Neuronal stem cell (in vitro differentiated cells): ENCODE data around the gene C16orf78.

Source experiments
- DNase-seq: peaks from one replicate; pipeline ENCODE4 v3.0.0-alpha.2; 2013; ENCODE audit warnings: low spot score
- H2AFZ ChIP-seq: one replicate; pipeline ENCODE4 v1.6.1; 2013; ENCODE audit warnings: mild to moderate bottlenecking, low read length, inconsistent platforms
- H2AK5ac ChIP-seq: 2 replicates; pipeline ENCODE4 v1.6.1; 2013; ENCODE audit warnings: low read depth, mild to moderate bottlenecking, inconsistent platforms, low read length, moderate library complexity, mixed read lengths
- H2BK120ac ChIP-seq: 2 replicates; pipeline ENCODE4 v1.6.1; 2013; ENCODE audit warnings: low read depth, mild to moderate bottlenecking, inconsistent platforms, low read length, moderate library complexity, mixed read lengths
- H2BK12ac ChIP-seq: one replicate; pipeline ENCODE4 v1.6.1; 2013; ENCODE audit warnings: low read length, inconsistent platforms
- H2BK15ac ChIP-seq: 2 replicates; pipeline ENCODE4 v1.6.1; 2013; ENCODE audit warnings: mild to moderate bottlenecking, low read length, inconsistent platforms, mixed read lengths
- H2BK5ac ChIP-seq: one replicate; pipeline ENCODE4 v1.6.1; 2013; ENCODE audit warnings: inconsistent platforms, mild to moderate bottlenecking, low read length, moderate library complexity
- H3K14ac ChIP-seq: one replicate; pipeline ENCODE4 v1.6.1; 2013; ENCODE audit warnings: low read length, inconsistent platforms
- H3K18ac ChIP-seq: 2 replicates; pipeline ENCODE4 v1.6.1; 2013; ENCODE audit warnings: low read length, inconsistent platforms
- H3K23ac ChIP-seq: 2 replicates; pipeline ENCODE4 v1.6.1; 2013; ENCODE audit warnings: low read depth, mild to moderate bottlenecking, mixed read lengths, low read length, inconsistent platforms; ENCODE audit not compliant: poor library complexity
- H3K27ac ChIP-seq: replicated peaks from 3 replicates; pipeline ENCODE4 v1.5.1; 2013; ENCODE audit warnings: low read length, inconsistent platforms
- H3K27me3 ChIP-seq, 3 experiments: 2 replicates each; pipeline ENCODE4 v1.6.1; 2013; ENCODE audit warnings: low read length in 3 of 3, mild to moderate bottlenecking in 2 of 3, inconsistent platforms in 1 of 3, low read depth in 1 of 3, mixed read lengths in 1 of 3, moderate library complexity in 1 of 3; ENCODE audit not compliant: control insufficient read depth in 3 of 3, insufficient read depth in 3 of 3
- H3K36me3 ChIP-seq, 2 donors: replicated peaks in 1 of 2; 2 replicates each; pipeline ENCODE4 v1.6.1; 2013; ENCODE audit warnings: low read length in 2 of 2; ENCODE audit not compliant: control insufficient read depth in 2 of 2, insufficient read depth in 2 of 2
- H3K4ac ChIP-seq: 2 replicates; pipeline ENCODE4 v1.6.1; 2013; ENCODE audit warnings: inconsistent platforms, mild to moderate bottlenecking, low read length, moderate library complexity
- H3K4me1 ChIP-seq, 2 donors: 1 replicate in 1 of 2; 2 replicates in 1 of 2; pipeline ENCODE4 v1.6.1; 2013; ENCODE audit warnings: low read length in 2 of 2, low read depth in 1 of 2; ENCODE audit not compliant: control insufficient read depth in 2 of 2, insufficient read depth in 1 of 2
- H3K4me2 ChIP-seq: one replicate; pipeline ENCODE4 v1.6.1; 2013; ENCODE audit warnings: mild to moderate bottlenecking, low read length, inconsistent platforms; ENCODE audit not compliant: insufficient read depth, poor library complexity, severe bottlenecking
- H3K4me3 ChIP-seq, 2 donors: 2 replicates each; pipeline ENCODE4 v1.5.1; 2013; ENCODE audit warnings: low read length in 2 of 2, mild to moderate bottlenecking in 2 of 2, inconsistent platforms in 1 of 2, moderate library complexity in 1 of 2
- H3K79me1 ChIP-seq: one replicate; pipeline ENCODE4 v1.6.1; 2013; ENCODE audit warnings: low read depth, mild to moderate bottlenecking, inconsistent platforms, low read length, moderate library complexity
- H3K9ac ChIP-seq: one replicate; pipeline ENCODE4 v1.6.1; 2013; ENCODE audit warnings: mild to moderate bottlenecking, low read depth, low read length, inconsistent platforms; ENCODE audit not compliant: poor library complexity
- H3K9me3 ChIP-seq, 2 donors: replicated peaks in 1 of 2; 2 replicates each; pipeline versions ENCODE3 to v1.6.1; 2013; ENCODE audit warnings: low read length in 2 of 2, mild to moderate bottlenecking in 2 of 2, inconsistent platforms in 1 of 2, low read depth in 1 of 2, mixed read lengths in 1 of 2, moderate library complexity in 1 of 2; ENCODE audit not compliant: control insufficient read depth in 2 of 2, insufficient read depth in 1 of 2
- H4K8ac ChIP-seq: one replicate; pipeline ENCODE4 v1.6.1; 2013; ENCODE audit warnings: low read depth, mild to moderate bottlenecking, inconsistent platforms, low read length, moderate library complexity
- H4K91ac ChIP-seq: one replicate; pipeline ENCODE4 v1.6.1; 2013; ENCODE audit warnings: low read length, low read depth, mild to moderate bottlenecking, inconsistent platforms; ENCODE audit not compliant: poor library complexity
- WGBS, 2 donors: extraction: QIAGEN DNeasy Blood & Tissue Kit; methylation state at CpG; one replicate each; pipeline ENCODE4 v1.1.7; 2013; ENCODE audit warnings: missing lambda C conversion rate in 2 of 2, mixed read lengths in 1 of 2; ENCODE audit not compliant: insufficient read length in 2 of 2, insufficient replicate concordance in 1 of 2; ENCODE audit errors: extremely low coverage in 2 of 2; 5-methylcytosine and 5-hydroxymethylcytosine counted together

Gene C16orf78

GRCh38 chr16:49415083-49415482 is 41.5 kb downstream of the C16orf78 start:
- no peaks in the 10 kb centered on the region for H3K9me3 ChIP-seq

DNA sequence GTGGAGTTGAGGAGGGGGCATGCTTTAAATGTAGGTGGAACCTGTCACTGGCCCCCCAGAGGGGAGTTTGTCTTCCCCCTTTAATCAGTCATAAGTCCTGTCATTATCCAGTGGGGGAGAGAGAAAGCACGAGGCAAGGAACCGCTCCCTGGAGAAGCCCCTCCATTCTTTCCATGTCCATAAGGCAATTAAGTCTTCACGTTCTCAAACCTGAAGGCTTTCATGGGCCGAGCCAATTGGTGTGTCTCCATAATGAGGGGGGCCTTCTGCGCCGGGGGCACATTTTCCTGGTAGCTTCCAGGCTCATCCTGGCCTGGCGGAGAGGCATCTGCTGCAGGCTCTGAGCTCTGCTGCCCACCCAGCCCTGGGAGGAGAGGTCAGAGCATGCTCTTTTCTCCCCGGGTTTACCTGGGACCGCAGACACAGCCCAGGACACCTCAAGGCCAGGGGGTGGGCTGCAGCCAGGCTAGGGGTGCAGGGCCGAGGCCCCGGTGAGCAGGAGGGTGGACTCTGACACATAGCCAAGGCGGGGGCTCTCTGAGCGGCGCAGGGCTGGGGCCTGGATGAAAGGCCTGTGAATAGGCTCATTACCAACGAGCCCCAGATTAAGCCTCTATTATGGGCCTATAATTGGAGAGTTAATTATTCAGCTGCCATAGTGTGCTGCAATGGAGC is 42.5 kb downstream of the C16orf78 start:
- Histone ChIP-seq H3K23ac (no peak overlapping the region), H3K9ac (no peak overlapping the region), H2BK120ac (no peak overlapping the region), H3K36me3 (no peaks in the 10 kb centered on the region), H3K4me3 (no peak overlapping the region), H3K4ac (no peak overlapping the region), H2BK5ac (no peak overlapping the region), H3K9me3 (no peaks in the 10 kb centered on the region), H3K79me1 (no peaks in the 10 kb centered on the region), H3K18ac (peak overlapping the region; percentile 41), H4K8ac (no peak overlapping the region), H2AK5ac (no peak overlapping the region), H2AFZ (no peak overlapping the region), H2BK12ac (no peak overlapping the region), H3K14ac (no peak overlapping the region), H3K4me2 (no peak overlapping the region), H3K27me3 (peaks cover 0 to 38% (median 0%) of the 10 kb centered on the region in 3 experiments), H4K91ac (no peak overlapping the region), H3K4me1 (peaks cover 4 to 10% of the 10 kb centered on the region in 2 donors), H2BK15ac (no peak overlapping the region), H3K27ac (no peak overlapping the region)
- WGBS, 2 donors, result no CpG with 5 or more reads among the region's 15 CpGs
- no peak for DNase-seq

More at GRCh38 chr16:49415083-49415482, 41.5 kb downstream of the C16orf78 start:
- peaks cover 0 to 32% (median 0%) of the 10 kb centered on the region in 3 experiments for H3K27me3 ChIP-seq
- H3K23ac ChIP-seq, result no peak overlapping the region
- no peak overlapping the region for H2BK120ac ChIP-seq
- H3K14ac ChIP-seq, result no peak overlapping the region
- H3K4ac ChIP-seq, result no peak overlapping the region
- H2BK5ac ChIP-seq, result no peak overlapping the region
- H3K18ac ChIP-seq, result peak overlapping the region; percentile 13
- H3K36me3 ChIP-seq, result no peaks in the 10 kb centered on the region
- no peak overlapping the region for H2BK12ac ChIP-seq
- peaks cover 4 to 10% of the 10 kb centered on the region in 2 donors for H3K4me1 ChIP-seq
- DNase-seq, result no peak
- no peak overlapping the region for H4K8ac ChIP-seq
- H3K9ac ChIP-seq, result no peak overlapping the region
- H3K27ac ChIP-seq, result no peak overlapping the region
- H2AK5ac ChIP-seq, result no peak overlapping the region
- H2AFZ ChIP-seq, result no peak overlapping the region
- H3K4me3 ChIP-seq, result no peak overlapping the region
- H4K91ac ChIP-seq, result no peak overlapping the region
- H3K79me1 ChIP-seq, result no peaks in the 10 kb centered on the region
- no peak overlapping the region for H2BK15ac ChIP-seq
- no peak overlapping the region for H3K4me2 ChIP-seq
- WGBS, 2 donors, result no CpG with 5 or more reads among the region's 10 CpGs

DNA sequence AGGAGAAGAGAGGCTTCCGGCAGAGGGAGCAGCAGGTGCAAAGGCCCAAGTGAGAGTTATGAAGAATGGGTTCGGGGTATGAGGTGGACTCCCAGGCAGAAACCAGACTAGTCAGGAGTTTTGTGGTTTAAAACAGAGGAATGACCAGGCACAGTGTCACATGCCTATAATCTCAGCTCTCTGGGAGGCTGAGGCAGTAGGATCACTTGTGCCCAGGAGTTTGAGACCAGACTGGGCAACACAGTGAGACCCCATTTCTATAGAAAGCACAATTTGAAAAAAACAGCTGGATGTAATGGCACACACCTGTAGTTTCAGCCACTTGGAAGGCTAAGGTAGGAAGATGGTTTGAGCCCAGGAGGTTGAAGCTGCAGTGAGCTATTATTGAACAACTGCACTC is 43.8 kb downstream of the C16orf78 start:
- no peaks in the 10 kb centered on the region for H3K36me3 ChIP-seq
- no peak overlapping the region for H3K27ac ChIP-seq
- peaks cover 4 to 10% of the 10 kb centered on the region in 2 donors for H3K4me1 ChIP-seq
- H2BK12ac ChIP-seq, result no peak overlapping the region
- no peak overlapping the region for H2AK5ac ChIP-seq
- H3K18ac ChIP-seq, result no peak overlapping the region
- H3K9me3 ChIP-seq, result no peaks in the 10 kb centered on the region
- H3K4me3 ChIP-seq, result no peak overlapping the region
- no peak overlapping the region for H3K4me2 ChIP-seq
- H3K14ac ChIP-seq, result no peak overlapping the region
- peaks cover 0 to 44% (median 0%) of the 10 kb centered on the region in 3 experiments for H3K27me3 ChIP-seq
- H2BK5ac ChIP-seq, result no peak overlapping the region
- no peak overlapping the region for H3K9ac ChIP-seq
- no peak overlapping the region for H4K91ac ChIP-seq
- no CpG with 5 or more reads among the region's 2 CpGs for WGBS, 2 donors
- no peak overlapping the region for H2BK15ac ChIP-seq
- no peak overlapping the region for H4K8ac ChIP-seq
- no peak for DNase-seq
- H2BK120ac ChIP-seq, result no peak overlapping the region
- no peak overlapping the region for H3K23ac ChIP-seq
- H3K4ac ChIP-seq, result no peak overlapping the region
- H2AFZ ChIP-seq, result no peak overlapping the region
- no peaks in the 10 kb centered on the region for H3K79me1 ChIP-seq

- H3K9ac ChIP-seq, result no peak overlapping the region
- H3K79me1 ChIP-seq, result no peaks in the 10 kb centered on the region
- WGBS, 2 donors, result no CpG with 5 or more reads among the region's 13 CpGs
Measured at GRCh38 chr16:49419006-49419405, 45.4 kb downstream of the C16orf78 start.

More at GRCh38 chr16:49419006-49419405, 45.4 kb downstream of the C16orf78 start:
- Histone ChIP-seq H3K36me3 (no peaks in the 10 kb centered on the region), H3K9me3 (no peaks in the 10 kb centered on the region), H2BK5ac (no peak overlapping the region), H3K23ac (no peak overlapping the region), H3K27me3 (peaks cover 0 to 42% (median 0%) of the 10 kb centered on the region in 3 experiments), H4K8ac (no peak overlapping the region), H3K4me2 (no peak overlapping the region), H3K4me3 (no peak overlapping the region), H2BK120ac (no peak overlapping the region), H3K4ac (no peak overlapping the region), H3K27ac (no peak overlapping the region), H2AK5ac (no peak overlapping the region), H2BK15ac (no peak overlapping the region), H3K4me1 (peaks cover 4 to 10% of the 10 kb centered on the region in 2 donors), H2AFZ (peak overlapping the region; percentile 22), H4K91ac (no peak overlapping the region), H3K14ac (no peak overlapping the region), H2BK12ac (no peak overlapping the region), H3K18ac (peak overlapping the region; percentile 24)
- no peak for DNase-seq
